Upper lobe of left lung (tissue), 6 donors: ENCODE data around the gene TSPAN32. TPM values are rescaled to one million over a fixed set of nuclear protein-coding genes. Genes with fewer than 3 reads are reported as not detected.

Experiments used
- ATAC-seq, 2 donors: fragments of 200-7000 bp; cut with Tn5 transposase; one replicate each; pipeline ENCODE4 v1.9.1; 2022; ENCODE audit warnings: mild to moderate bottlenecking in 2 of 2, moderate library complexity in 2 of 2; ENCODE audit not compliant: low FRiP score in 2 of 2
- DNase-seq, 2 donors: peaks; one replicate each; pipeline ENCODE4 v3.0.0-alpha.2; 2019 to 2020
- H3K27ac ChIP-seq, 4 donors: fragments of 200-600 bp; sonication (generic); one replicate each; pipeline ENCODE4 v1.5.1; 2016 to 2019
- H3K27me3 ChIP-seq, 4 donors: fragments of 200-600 bp; sonication (generic); one replicate each; pipeline ENCODE4 v1.5.1; 2017 to 2019
- H3K36me3 ChIP-seq, 4 donors: fragments of 200-600 bp; sonication (generic); one replicate each; pipeline ENCODE4 v1.5.1; 2016 to 2019
- H3K4me1 ChIP-seq, 4 donors: fragments of 200-600 bp; sonication (generic); one replicate each; pipeline ENCODE4 v1.5.1; 2018 to 2019
- H3K4me3 ChIP-seq, 4 donors: fragments of 200-600 bp; sonication (generic); one replicate each; pipeline ENCODE4 v1.5.1; 2017 to 2019; ENCODE audit warnings: mild to moderate bottlenecking in 2 of 4, moderate library complexity in 1 of 4
- H3K9me3 ChIP-seq, 4 donors: fragments of 200-600 bp; sonication (generic); one replicate each; pipeline ENCODE4 v1.5.1; 2018 to 2019
- EP300 ChIP-seq, 4 donors: sonication (generic); formaldehyde crosslinking; IDR thresholded peaks; one replicate each; pipeline ENCODE4 v1.5.1; 2017; ENCODE audit warnings: antibody characterized with exemption in 4 of 4, control low read depth in 2 of 4
- POLR2A ChIP-seq, 4 donors: fragments of 450-650 bp; IDR thresholded peaks; one replicate each; pipeline ENCODE4 v1.5.1; 2016 to 2017; ENCODE audit warnings: antibody characterized with exemption in 4 of 4, mild to moderate bottlenecking in 2 of 4
- POLR2AphosphoS5 ChIP-seq, 2 donors: sonication (generic); formaldehyde crosslinking; IDR thresholded peaks; one replicate each; pipeline ENCODE4 v1.5.1; 2017; ENCODE audit warnings: antibody characterized with exemption in 2 of 2
- whole genome bisulfite sequencing, 2 donors: methylation state at CpG; one replicate each; pipeline ENCODE4 v1.1.5; 2017 to 2018; 5-methylcytosine and 5-hydroxymethylcytosine counted together
- small RNA-seq, 4 donors: library from RNA; depleted of rRNA; stranded (forward); fragments of <200 nt; gene quantifications; one replicate each; pipeline ENCODE3, GENCODE V24; 2016
- total RNA-seq, 6 donors: library from RNA; depleted of rRNA in 4 of 6; stranded (reverse); fragments of >200 nt in 4 of 6; gene quantifications; one replicate each; pipeline versions ENCODE4 v1.1.0 to v1.2.1, GENCODE V29; 2016 to 2021
- TF ChIP-seq, protein P1 (sequence below), 6 experiments: fragments of 450-650 bp in 4 of 6; fragments of 200-600 bp in 2 of 6; sonication (generic) in 2 of 6; IDR thresholded peaks; one replicate each; pipeline ENCODE4 v1.5.1; 2016 to 2019; ENCODE audit warnings: antibody characterized with exemption in 6 of 6
- donor health status: DM: no; HTN: no; CAD: no; lungs with moderate emphysema.
- donor health status: DM: no; HTN: yes; CAD: no; lungs with severe emphysema.

Gene TSPAN32
- total RNA-seq, 6 donors from 2014 or later, result 3.1 to 16.4 (median 6.8) TPM

DNA sequence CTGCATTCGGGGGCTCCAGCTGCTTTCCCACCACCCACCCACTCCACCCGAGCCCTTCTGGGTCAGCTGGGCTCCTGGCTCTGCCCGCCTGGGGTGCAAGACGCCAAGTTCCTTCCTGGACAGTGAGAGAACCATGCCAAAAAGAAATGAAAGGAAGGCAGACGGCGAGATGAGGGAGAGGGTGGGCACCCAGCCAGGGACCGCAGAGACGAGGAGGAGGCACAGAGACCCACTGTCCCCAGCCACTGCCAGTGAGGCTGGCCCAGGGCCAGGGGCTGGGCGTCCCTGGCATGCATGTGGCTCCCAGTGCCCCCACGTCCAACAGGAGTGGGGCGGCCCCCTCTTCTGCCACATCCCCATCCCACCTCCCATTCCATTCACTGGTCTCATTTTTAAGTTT lies 64.5 kb downstream of the TSPAN32 start:
- H3K36me3 ChIP-seq, result no peaks in the 10 kb centered on the region
- H3K27ac ChIP-seq, result no peak overlapping the region
- 14 to 27% methylated on average over 8 to 11 of the region's 11 CpGs for WGBS, 2 donors
- no peak for TF ChIP-seq EP300 (IDR thresholded peaks at IDR 0.05)
- TF ChIP-seq, protein P1, sequence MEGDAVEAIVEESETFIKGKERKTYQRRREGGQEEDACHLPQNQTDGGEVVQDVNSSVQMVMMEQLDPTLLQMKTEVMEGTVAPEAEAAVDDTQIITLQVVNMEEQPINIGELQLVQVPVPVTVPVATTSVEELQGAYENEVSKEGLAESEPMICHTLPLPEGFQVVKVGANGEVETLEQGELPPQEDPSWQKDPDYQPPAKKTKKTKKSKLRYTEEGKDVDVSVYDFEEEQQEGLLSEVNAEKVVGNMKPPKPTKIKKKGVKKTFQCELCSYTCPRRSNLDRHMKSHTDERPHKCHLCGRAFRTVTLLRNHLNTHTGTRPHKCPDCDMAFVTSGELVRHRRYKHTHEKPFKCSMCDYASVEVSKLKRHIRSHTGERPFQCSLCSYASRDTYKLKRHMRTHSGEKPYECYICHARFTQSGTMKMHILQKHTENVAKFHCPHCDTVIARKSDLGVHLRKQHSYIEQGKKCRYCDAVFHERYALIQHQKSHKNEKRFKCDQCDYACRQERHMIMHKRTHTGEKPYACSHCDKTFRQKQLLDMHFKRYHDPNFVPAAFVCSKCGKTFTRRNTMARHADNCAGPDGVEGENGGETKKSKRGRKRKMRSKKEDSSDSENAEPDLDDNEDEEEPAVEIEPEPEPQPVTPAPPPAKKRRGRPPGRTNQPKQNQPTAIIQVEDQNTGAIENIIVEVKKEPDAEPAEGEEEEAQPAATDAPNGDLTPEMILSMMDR (IDR thresholded peaks at IDR 0.05), result no peak
- TF ChIP-seq POLR2AphosphoS5 (IDR thresholded peaks at IDR 0.05), result no peak
- no peak for TF ChIP-seq POLR2A (IDR thresholded peaks at IDR 0.05)
- peaks cover 6 to 15% (median 9%) of the 10 kb centered on the region in 4 donors for H3K4me1 ChIP-seq
- no peaks in the 10 kb centered on the region for H3K27me3 ChIP-seq
- ATAC-seq, result no peak
- H3K4me3 ChIP-seq, result no peak overlapping the region
- no peaks in the 10 kb centered on the region for H3K9me3 ChIP-seq
- DNase-seq, result no peak

DNA sequence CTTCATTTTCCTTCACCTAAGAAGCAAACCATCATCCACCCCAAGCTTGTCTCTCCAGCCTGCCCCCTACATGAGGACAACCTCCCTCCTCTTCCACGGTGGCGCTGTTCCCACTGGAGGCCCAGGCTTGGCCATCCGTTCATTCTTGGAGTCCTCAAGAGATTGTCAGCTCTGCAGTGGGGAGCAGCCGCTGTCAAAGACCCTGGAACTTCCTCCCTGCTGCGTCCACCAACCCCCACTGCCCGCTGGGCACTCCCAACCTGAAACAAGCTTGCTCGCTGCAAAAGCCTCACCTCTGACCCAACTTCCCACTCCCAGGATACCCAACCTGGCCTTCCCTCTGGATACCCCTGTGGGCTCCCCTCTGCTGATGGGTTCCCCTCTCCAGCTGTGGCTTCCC lies 64.9 kb downstream of the TSPAN32 start:
- Histone ChIP-seq H3K36me3 (no peaks in the 10 kb centered on the region), H3K4me1 (peaks cover 6 to 15% (median 9%) of the 10 kb centered on the region in 4 donors), H3K27ac (no peak overlapping the region), H3K9me3 (no peaks in the 10 kb centered on the region), H3K27me3 (no peaks in the 10 kb centered on the region), H3K4me3 (no peak overlapping the region)
- no peak for TF ChIP-seq POLR2A (IDR thresholded peaks at IDR 0.05)
- TF ChIP-seq, protein P1 (IDR thresholded peaks at IDR 0.05), result no peak
- no peak for TF ChIP-seq EP300 (IDR thresholded peaks at IDR 0.05)
- no peak for TF ChIP-seq POLR2AphosphoS5 (IDR thresholded peaks at IDR 0.05)
- WGBS, 2 donors, result 62 to 76% methylated on average over 3 to 7 of the region's 7 CpGs
- DNase-seq, result no peak
- no peak for ATAC-seq

GRCh38 chr11:2367266-2368160 lies 65.7 kb downstream of the TSPAN32 start:
- H3K27ac ChIP-seq, result no peak overlapping the region
- no peak for DNase-seq
- no peak overlapping the region for H3K4me3 ChIP-seq
- ATAC-seq, result no peak
- TF ChIP-seq POLR2A (IDR thresholded peaks at IDR 0.05) (no peak), POLR2AphosphoS5 (IDR thresholded peaks at IDR 0.05) (no peak), EP300 (IDR thresholded peaks at IDR 0.05) (no peak)
- TF ChIP-seq, protein P1 (IDR thresholded peaks at IDR 0.05), result no peak
- no peaks in the 10 kb centered on the region for H3K9me3 ChIP-seq
- H3K36me3 ChIP-seq, result no peaks in the 10 kb centered on the region
- H3K4me1 ChIP-seq, result peaks cover 6 to 15% (median 9%) of the 10 kb centered on the region in 4 donors
- 74 to 83% methylated on average over 14 to 17 of the region's 17 CpGs for WGBS, 2 donors
- H3K27me3 ChIP-seq, result no peaks in the 10 kb centered on the region

Small RNA genes within 50 kb of the gene (small RNA-seq; reads per million reads assigned to genes)
- 0 reads per million in 4 donors for gene RNU6-878P

Other genes with a start within 250 kb of the TSPAN32 start
- gene IGF2, start 162.6 kb upstream of the TSPAN32 start, total RNA-seq, result 10 to 100 TPM in 2 of 6 donors, 1 to 10 TPM in 3, not detected in 1; 7.0 to 24.4 (median 8.4) TPM
- gene INS, start 140.8 kb upstream of the TSPAN32 start, total RNA-seq, result under 1 TPM in 1 of 6 donors, not detected in 5; 0.67 TPM
- gene TH, start 130.2 kb upstream of the TSPAN32 start, total RNA-seq, result not detected
- gene ASCL2, start 31.4 kb upstream of the TSPAN32 start, total RNA-seq, result 1 to 10 TPM in 4 of 6 donors, not detected in 2; 1.4 to 3.4 (median 1.9) TPM
- 10 to 100 TPM in 2 of 6 donors, 1 to 10 TPM in 4; 2.3 to 20.3 (median 9.5) TPM for gene C11orf21, start 95 bp upstream of the TSPAN32 start, total RNA-seq
- gene CD81, start 75.3 kb downstream of the TSPAN32 start, total RNA-seq, result 1,000 to 10,000 TPM in 1 of 6 donors, 100 to 1,000 TPM in 5; 398 to 1,053 (median 787) TPM
- 10 to 100 TPM; 28.9 to 69.4 (median 50.3) TPM for gene TSSC4, start 98.7 kb downstream of the TSPAN32 start, total RNA-seq
- not detected for gene TRPM5, start 142.5 kb downstream of the TSPAN32 start, total RNA-seq
- 10 to 100 TPM; 18.0 to 45.4 (median 32.7) TPM for gene KCNQ1, start 143.0 kb downstream of the TSPAN32 start, total RNA-seq